22Rv1 (cell line): ENCODE results near the gene EPC1.

ENCODE experiments used
- ZFX ChIP-seq: fragments of 450-650 bp; IDR thresholded peaks from 2 replicates; pipeline ENCODE4 v1.6.1; 2017; ENCODE audit warnings: antibody characterized with exemption, borderline replicate concordance
- TF ChIP-seq, protein P1 (sequence below): fragments of 450-650 bp; IDR thresholded peaks from 2 replicates; pipeline ENCODE4 v1.5.1; 2017; ENCODE audit warnings: mild to moderate bottlenecking

DNA sequence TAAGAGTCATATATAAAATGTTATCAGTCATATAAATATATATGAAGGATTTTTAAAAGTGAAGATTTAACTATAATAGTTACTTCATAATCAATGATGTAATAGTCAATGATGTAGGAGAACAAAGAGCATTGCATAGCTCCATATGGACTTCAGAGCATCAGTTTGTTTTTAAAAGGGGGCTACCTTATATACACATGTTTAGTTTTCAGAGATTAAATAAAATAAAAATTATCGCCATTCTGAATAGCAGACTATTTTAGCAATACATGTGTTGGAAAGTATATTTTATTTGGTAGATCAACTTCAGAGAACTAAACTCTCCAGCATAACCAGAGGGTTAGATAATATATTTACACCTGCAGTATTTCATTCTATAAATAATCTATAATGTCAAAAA, 29.1 kb upstream of the EPC1 start:
- TF ChIP-seq, protein P1, sequence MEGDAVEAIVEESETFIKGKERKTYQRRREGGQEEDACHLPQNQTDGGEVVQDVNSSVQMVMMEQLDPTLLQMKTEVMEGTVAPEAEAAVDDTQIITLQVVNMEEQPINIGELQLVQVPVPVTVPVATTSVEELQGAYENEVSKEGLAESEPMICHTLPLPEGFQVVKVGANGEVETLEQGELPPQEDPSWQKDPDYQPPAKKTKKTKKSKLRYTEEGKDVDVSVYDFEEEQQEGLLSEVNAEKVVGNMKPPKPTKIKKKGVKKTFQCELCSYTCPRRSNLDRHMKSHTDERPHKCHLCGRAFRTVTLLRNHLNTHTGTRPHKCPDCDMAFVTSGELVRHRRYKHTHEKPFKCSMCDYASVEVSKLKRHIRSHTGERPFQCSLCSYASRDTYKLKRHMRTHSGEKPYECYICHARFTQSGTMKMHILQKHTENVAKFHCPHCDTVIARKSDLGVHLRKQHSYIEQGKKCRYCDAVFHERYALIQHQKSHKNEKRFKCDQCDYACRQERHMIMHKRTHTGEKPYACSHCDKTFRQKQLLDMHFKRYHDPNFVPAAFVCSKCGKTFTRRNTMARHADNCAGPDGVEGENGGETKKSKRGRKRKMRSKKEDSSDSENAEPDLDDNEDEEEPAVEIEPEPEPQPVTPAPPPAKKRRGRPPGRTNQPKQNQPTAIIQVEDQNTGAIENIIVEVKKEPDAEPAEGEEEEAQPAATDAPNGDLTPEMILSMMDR: no peak
- TF ChIP-seq ZFX: no peak
